ENCODE results near the gene SLC23A3. TPM values are rescaled to one million over a fixed set of nuclear protein-coding genes. Genes with fewer than 3 reads are reported as not detected.
A peak's percentile ranks its signal among the peaks of the same experiment; 100 is the strongest.

Gene SLC23A3
- total and polyA plus RNA-seq, 9 of the 15 experiments (the other 6 are each of a cell fraction or from before 2014, with no cell fraction given), result 0.06 to 0.64 (median 0.16) TPM

DNA sequence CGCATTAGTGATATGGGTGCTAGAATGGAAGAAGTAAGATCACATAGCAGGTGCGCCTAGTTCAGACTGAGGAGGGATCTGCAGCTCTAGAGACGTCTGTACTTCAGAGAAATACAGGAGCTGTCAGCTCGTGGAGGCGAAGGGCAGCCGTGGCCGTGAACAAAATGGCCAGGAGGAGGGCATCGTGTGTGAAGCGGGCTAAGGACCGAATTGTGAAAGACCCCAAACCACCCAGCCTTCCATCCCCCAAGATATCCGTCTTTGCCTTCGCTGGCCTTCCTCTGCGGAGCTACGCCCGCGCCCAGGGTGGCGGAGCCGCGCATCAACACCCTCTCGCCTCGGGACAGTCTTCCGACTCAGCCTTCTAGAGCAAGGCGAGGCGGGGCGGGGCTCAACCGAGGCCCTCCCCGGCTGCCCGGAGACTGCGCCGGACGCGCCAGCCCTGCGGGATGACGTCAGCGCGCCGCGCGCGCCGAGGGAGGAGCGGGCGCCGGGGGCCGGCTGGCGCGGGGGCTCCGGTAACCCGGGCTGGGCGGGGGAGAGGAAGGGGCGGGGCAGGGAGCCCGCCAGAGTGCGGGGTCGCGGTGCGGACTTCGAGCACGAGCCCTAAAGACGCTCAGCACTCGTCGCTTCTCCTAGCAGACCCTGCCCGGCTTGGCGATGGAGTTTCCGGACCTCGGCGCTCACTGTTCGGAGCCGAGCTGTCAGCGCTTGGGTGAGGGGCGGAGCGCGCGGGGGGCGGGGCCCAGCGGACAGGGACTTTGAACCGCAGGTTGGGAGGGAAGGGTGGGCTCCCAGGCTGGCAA, 36.7 kb upstream of the SLC23A3 start, which contains the start of gene ZFAND2B (continued):
- TF ChIP-seq RBM14 (IDR thresholded peaks at IDR 0.05; ENCODE audit: borderline replicate concordance, insufficient read depth, low read depth, low read length), result no peak
- TF ChIP-seq, protein P1, sequence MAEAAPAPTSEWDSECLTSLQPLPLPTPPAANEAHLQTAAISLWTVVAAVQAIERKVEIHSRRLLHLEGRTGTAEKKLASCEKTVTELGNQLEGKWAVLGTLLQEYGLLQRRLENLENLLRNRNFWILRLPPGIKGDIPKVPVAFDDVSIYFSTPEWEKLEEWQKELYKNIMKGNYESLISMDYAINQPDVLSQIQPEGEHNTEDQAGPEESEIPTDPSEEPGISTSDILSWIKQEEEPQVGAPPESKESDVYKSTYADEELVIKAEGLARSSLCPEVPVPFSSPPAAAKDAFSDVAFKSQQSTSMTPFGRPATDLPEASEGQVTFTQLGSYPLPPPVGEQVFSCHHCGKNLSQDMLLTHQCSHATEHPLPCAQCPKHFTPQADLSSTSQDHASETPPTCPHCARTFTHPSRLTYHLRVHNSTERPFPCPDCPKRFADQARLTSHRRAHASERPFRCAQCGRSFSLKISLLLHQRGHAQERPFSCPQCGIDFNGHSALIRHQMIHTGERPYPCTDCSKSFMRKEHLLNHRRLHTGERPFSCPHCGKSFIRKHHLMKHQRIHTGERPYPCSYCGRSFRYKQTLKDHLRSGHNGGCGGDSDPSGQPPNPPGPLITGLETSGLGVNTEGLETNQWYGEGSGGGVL (CRISPR knock-in tag; IDR thresholded peaks at IDR 0.05), result no peak
- peak; percentile 87 for TF ChIP-seq POLR2B (IDR thresholded peaks at IDR 0.05; ENCODE audit: low read depth, partially characterized antibody)
- no peak for TF ChIP-seq ZNF133 (CRISPR knock-in tag; IDR thresholded peaks at IDR 0.05)
- TF ChIP-seq, protein P2, sequence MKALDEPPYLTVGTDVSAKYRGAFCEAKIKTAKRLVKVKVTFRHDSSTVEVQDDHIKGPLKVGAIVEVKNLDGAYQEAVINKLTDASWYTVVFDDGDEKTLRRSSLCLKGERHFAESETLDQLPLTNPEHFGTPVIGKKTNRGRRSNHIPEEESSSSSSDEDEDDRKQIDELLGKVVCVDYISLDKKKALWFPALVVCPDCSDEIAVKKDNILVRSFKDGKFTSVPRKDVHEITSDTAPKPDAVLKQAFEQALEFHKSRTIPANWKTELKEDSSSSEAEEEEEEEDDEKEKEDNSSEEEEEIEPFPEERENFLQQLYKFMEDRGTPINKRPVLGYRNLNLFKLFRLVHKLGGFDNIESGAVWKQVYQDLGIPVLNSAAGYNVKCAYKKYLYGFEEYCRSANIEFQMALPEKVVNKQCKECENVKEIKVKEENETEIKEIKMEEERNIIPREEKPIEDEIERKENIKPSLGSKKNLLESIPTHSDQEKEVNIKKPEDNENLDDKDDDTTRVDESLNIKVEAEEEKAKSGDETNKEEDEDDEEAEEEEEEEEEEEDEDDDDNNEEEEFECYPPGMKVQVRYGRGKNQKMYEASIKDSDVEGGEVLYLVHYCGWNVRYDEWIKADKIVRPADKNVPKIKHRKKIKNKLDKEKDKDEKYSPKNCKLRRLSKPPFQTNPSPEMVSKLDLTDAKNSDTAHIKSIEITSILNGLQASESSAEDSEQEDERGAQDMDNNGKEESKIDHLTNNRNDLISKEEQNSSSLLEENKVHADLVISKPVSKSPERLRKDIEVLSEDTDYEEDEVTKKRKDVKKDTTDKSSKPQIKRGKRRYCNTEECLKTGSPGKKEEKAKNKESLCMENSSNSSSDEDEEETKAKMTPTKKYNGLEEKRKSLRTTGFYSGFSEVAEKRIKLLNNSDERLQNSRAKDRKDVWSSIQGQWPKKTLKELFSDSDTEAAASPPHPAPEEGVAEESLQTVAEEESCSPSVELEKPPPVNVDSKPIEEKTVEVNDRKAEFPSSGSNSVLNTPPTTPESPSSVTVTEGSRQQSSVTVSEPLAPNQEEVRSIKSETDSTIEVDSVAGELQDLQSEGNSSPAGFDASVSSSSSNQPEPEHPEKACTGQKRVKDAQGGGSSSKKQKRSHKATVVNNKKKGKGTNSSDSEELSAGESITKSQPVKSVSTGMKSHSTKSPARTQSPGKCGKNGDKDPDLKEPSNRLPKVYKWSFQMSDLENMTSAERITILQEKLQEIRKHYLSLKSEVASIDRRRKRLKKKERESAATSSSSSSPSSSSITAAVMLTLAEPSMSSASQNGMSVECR (CRISPR knock-in tag; IDR thresholded peaks at IDR 0.05), result 0 out of 2 replicates have a peak, but pooled peaks have one; percentile 39
- TF ChIP-seq PML (IDR thresholded peaks at IDR 0.05; ENCODE audit: low read length), result peak; percentile 68; the same call in 1 of the 2 replicates
- TF ChIP-seq PHF8 (IDR thresholded peaks at IDR 0.05; ENCODE audit: borderline replicate concordance, low read length), result peak; percentile 79; the same call in 1 of the 2 replicates
- no peak for TF ChIP-seq ZNF140 (CRISPR knock-in tag; IDR thresholded peaks at IDR 0.05)
- TF ChIP-seq ERF (CRISPR knock-in tag; IDR thresholded peaks at IDR 0.05), result no peak
- peak; percentile 62 for TF ChIP-seq HMGN3 (IDR thresholded peaks at IDR 0.05; ENCODE audit: borderline replicate concordance, extremely low read depth, insufficient read length, low read depth, low read length)
- no peak for TF ChIP-seq CBX1 (IDR thresholded peaks at IDR 0.05; ENCODE audit: low read depth)
- TF ChIP-seq FOXK1 (CRISPR knock-in tag; IDR thresholded peaks at IDR 0.05; ENCODE audit: borderline replicate concordance), result no peak
- TF ChIP-seq, protein P3, sequence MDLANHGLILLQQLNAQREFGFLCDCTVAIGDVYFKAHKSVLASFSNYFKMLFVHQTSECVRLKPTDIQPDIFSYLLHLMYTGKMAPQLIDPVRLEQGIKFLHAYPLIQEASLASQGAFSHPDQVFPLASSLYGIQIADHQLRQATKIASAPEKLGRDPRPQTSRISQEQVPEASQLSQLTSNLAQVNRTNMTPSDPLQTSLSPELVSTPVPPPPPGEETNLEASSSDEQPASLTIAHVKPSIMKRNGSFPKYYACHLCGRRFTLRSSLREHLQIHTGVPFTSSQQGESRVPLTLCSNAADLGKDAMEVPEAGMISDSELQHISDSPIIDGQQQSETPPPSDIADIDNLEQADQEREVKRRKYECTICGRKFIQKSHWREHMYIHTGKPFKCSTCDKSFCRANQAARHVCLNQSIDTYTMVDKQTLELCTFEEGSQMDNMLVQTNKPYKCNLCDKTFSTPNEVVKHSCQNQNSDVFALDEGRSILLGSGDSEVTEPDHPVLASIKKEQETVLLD (IDR thresholded peaks at IDR 0.05), result 0 out of 2 replicates have a peak, but pooled peaks have one; percentile 27
- TF ChIP-seq, protein P4, sequence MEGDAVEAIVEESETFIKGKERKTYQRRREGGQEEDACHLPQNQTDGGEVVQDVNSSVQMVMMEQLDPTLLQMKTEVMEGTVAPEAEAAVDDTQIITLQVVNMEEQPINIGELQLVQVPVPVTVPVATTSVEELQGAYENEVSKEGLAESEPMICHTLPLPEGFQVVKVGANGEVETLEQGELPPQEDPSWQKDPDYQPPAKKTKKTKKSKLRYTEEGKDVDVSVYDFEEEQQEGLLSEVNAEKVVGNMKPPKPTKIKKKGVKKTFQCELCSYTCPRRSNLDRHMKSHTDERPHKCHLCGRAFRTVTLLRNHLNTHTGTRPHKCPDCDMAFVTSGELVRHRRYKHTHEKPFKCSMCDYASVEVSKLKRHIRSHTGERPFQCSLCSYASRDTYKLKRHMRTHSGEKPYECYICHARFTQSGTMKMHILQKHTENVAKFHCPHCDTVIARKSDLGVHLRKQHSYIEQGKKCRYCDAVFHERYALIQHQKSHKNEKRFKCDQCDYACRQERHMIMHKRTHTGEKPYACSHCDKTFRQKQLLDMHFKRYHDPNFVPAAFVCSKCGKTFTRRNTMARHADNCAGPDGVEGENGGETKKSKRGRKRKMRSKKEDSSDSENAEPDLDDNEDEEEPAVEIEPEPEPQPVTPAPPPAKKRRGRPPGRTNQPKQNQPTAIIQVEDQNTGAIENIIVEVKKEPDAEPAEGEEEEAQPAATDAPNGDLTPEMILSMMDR (IDR thresholded peaks at IDR 0.05 in 2 of 3, conservative IDR thresholded peaks at IDR 0.05 in 1 of 3; ENCODE audit: insufficient read depth in 2 of 3, low read depth in 1 of 3, low read length in 3 of 3), result no peak
- no peak for TF ChIP-seq SLC30A9 (CRISPR knock-in tag; IDR thresholded peaks at IDR 0.05)
- TF ChIP-seq IRF2 (CRISPR knock-in tag; IDR thresholded peaks at IDR 0.05), result no peak
